GM19193 (cell line): ENCODE measurements around the gene ADAM12.

Experiments
- POLR2A ChIP-seq: IDR thresholded peaks from 4 replicates; pipeline ENCODE4 v1.6.1; 2011; ENCODE audit not compliant: insufficient read depth, insufficient read length; ENCODE audit errors: extremely low read depth

ADAM12 gene

GRCh38 chr10:126277181-126277580 is 111.1 kb downstream of the ADAM12 start:
- TF ChIP-seq POLR2A = no peak

GRCh38 chr10:126272526-126272925 is 115.8 kb downstream of the ADAM12 start:
- no peak for TF ChIP-seq POLR2A

GRCh38 chr10:126270111-126270510 is 118.2 kb downstream of the ADAM12 start:
- no peak for TF ChIP-seq POLR2A

GRCh38 chr10:126268013-126268920 is 120.0 kb downstream of the ADAM12 start:
- TF ChIP-seq POLR2A = no peak

GRCh38 chr10:126264102-126265018 is 123.9 kb downstream of the ADAM12 start:
- no peak for TF ChIP-seq POLR2A

GRCh38 chr10:126263006-126263676 is 125.1 kb downstream of the ADAM12 start:
- no peak for TF ChIP-seq POLR2A

GRCh38 chr10:126262233-126262838 is 125.9 kb downstream of the ADAM12 start:
- no peak for TF ChIP-seq POLR2A

GRCh38 chr10:126259760-126260479 is 128.4 kb downstream of the ADAM12 start:
- TF ChIP-seq POLR2A = no peak

GRCh38 chr10:126256864-126257263 is 131.4 kb downstream of the ADAM12 start:
- no peak for TF ChIP-seq POLR2A

GRCh38 chr10:126255313-126255712 is 133.0 kb downstream of the ADAM12 start:
- TF ChIP-seq POLR2A = no peak

GRCh38 chr10:126253611-126253998 is 134.7 kb downstream of the ADAM12 start:
- TF ChIP-seq POLR2A = no peak

- no peak for TF ChIP-seq POLR2A
Measured at GRCh38 chr10:126252884-126253610, 135.2 kb downstream of the ADAM12 start.

GRCh38 chr10:126251778-126252407 is 136.4 kb downstream of the ADAM12 start:
- no peak for TF ChIP-seq POLR2A

- no peak for TF ChIP-seq POLR2A
Measured at GRCh38 chr10:126250527-126251310, 137.6 kb downstream of the ADAM12 start.
